OCI-LY1 (cell line): ENCODE measurements around the gene LHCGR.

ENCODE experiments used
- H2AFZ ChIP-seq: fragments of 200-600 bp; sonication (generic), shearing (Covaris generic); 2 replicates; pipeline ENCODE4 v1.6.0; 2014; ENCODE audit warnings: antibody characterized with exemption, mild to moderate bottlenecking, low read length
- H3F3A ChIP-seq: fragments of 200-600 bp; sonication (generic), shearing (Covaris generic); 2 replicates; pipeline ENCODE4 v1.6.0; 2014; ENCODE audit warnings: mild to moderate bottlenecking, antibody characterized with exemption, low read length, moderate library complexity; ENCODE audit not compliant: insufficient read depth
- H3K27ac ChIP-seq: fragments of 200-600 bp; sonication (generic); 2 replicates; pipeline ENCODE4 v1.5.1; 2014; ENCODE audit warnings: low read length, mixed run types, mild to moderate bottlenecking, low read depth; ENCODE audit not compliant: poor library complexity, severe bottlenecking
- H3K27me3 ChIP-seq: fragments of 200-600 bp; sonication (generic); 2 replicates; pipeline ENCODE4 v1.6.0; 2014; ENCODE audit warnings: antibody characterized with exemption, mild to moderate bottlenecking, low read length, moderate library complexity; ENCODE audit not compliant: insufficient read depth
- H3K36me3 ChIP-seq: fragments of 200-600 bp; sonication (generic); 2 replicates; pipeline ENCODE4 v1.6.1; 2014; ENCODE audit warnings: mild to moderate bottlenecking, antibody characterized with exemption, low read length, moderate library complexity, mixed read lengths; ENCODE audit not compliant: insufficient read depth
- H3K4me1 ChIP-seq: fragments of 200-600 bp; sonication (generic); 2 replicates; pipeline ENCODE4 v1.5.1; 2014; ENCODE audit warnings: mild to moderate bottlenecking, low read length, moderate library complexity; ENCODE audit not compliant: insufficient read depth, severe bottlenecking
- H3K4me2 ChIP-seq: fragments of 200-600 bp; sonication (generic), shearing (Covaris generic); 2 replicates; pipeline ENCODE4 v1.6.1; 2014; ENCODE audit warnings: low read length
- H3K4me3 ChIP-seq: fragments of 200-600 bp; sonication (generic); 2 replicates; pipeline ENCODE4 v1.5.1; 2014; ENCODE audit warnings: low read length, low read depth, mild to moderate bottlenecking, mixed read lengths; ENCODE audit not compliant: poor library complexity, severe bottlenecking
- H3K79me2 ChIP-seq: fragments of 200-600 bp; shearing (Covaris generic); 2 replicates; pipeline ENCODE4 v1.6.1; 2016; ENCODE audit warnings: mixed run types, low read length, mixed read lengths; ENCODE audit not compliant: insufficient read depth
- H3K9ac ChIP-seq: fragments of 200-600 bp; sonication (generic), shearing (Covaris generic); 2 replicates; pipeline ENCODE4 v1.6.1; 2014; ENCODE audit warnings: mild to moderate bottlenecking, low read length, mixed read lengths
- H3K9me2 ChIP-seq: fragments of 200-600 bp; sonication (generic), shearing (Covaris generic); 2 replicates; pipeline ENCODE4 v1.6.1; 2014; ENCODE audit warnings: low read depth, mild to moderate bottlenecking, low read length, mixed read lengths
- H3K9me3 ChIP-seq: fragments of 200-600 bp; shearing (Covaris generic); 2 replicates; pipeline ENCODE4 v1.6.1; 2014; ENCODE audit warnings: low read length, mixed read lengths
- H4K20me1 ChIP-seq: fragments of 200-600 bp; sonication (generic), shearing (Covaris generic); 2 replicates; pipeline ENCODE4 v1.6.0; 2016; ENCODE audit warnings: mild to moderate bottlenecking, low read length; ENCODE audit not compliant: insufficient read depth
- CTCF ChIP-seq: fragments of 200-600 bp; sonication (generic), shearing (Covaris generic); IDR thresholded peaks from 2 replicates; pipeline ENCODE4 v1.5.1; 2017; ENCODE audit warnings: mild to moderate bottlenecking, antibody characterized with exemption, low read length, moderate library complexity, mixed read lengths
- EZH2 ChIP-seq: fragments of 200-600 bp; sonication (generic), shearing (Covaris generic); IDR thresholded peaks from 2 replicates; pipeline ENCODE4 v1.8.0; 2017; ENCODE audit warnings: borderline replicate concordance, mixed run types, mild to moderate bottlenecking, antibody characterized with exemption, low read length, moderate library complexity, mixed read lengths

Gene LHCGR

GRCh38 chr2:48691935-48692691 is 63.4 kb downstream of the LHCGR start:
- H3K4me2 ChIP-seq: no peak overlapping the region
- H3K9me2 ChIP-seq: no peaks in the 10 kb centered on the region
- no peak overlapping the region for H3K4me3 ChIP-seq
- H3K4me1 ChIP-seq: no peaks in the 10 kb centered on the region
- H3K9me3 ChIP-seq: no peaks in the 10 kb centered on the region
- no peak overlapping the region for H2AFZ ChIP-seq
- TF ChIP-seq EZH2 (no peak), CTCF (no peak)
- H3F3A ChIP-seq: no peaks in the 10 kb centered on the region
- no peaks in the 10 kb centered on the region for H3K27me3 ChIP-seq
- no peaks in the 10 kb centered on the region for H3K36me3 ChIP-seq
- no peaks in the 10 kb centered on the region for H4K20me1 ChIP-seq
- H3K9ac ChIP-seq: no peak overlapping the region
- no peaks in the 10 kb centered on the region for H3K79me2 ChIP-seq
- H3K27ac ChIP-seq: no peak overlapping the region

GRCh38 chr2:48685126-48685525 is 70.4 kb downstream of the LHCGR start:
- no peaks in the 10 kb centered on the region for H4K20me1 ChIP-seq
- H3K79me2 ChIP-seq: no peaks in the 10 kb centered on the region
- no peak overlapping the region for H3K9ac ChIP-seq
- no peaks in the 10 kb centered on the region for H3K27me3 ChIP-seq
- no peak overlapping the region for H3K27ac ChIP-seq
- H3K4me3 ChIP-seq: no peak overlapping the region
- H3K9me3 ChIP-seq: no peaks in the 10 kb centered on the region
- H3K4me2 ChIP-seq: no peak overlapping the region
- no peaks in the 10 kb centered on the region for H3K4me1 ChIP-seq
- TF ChIP-seq CTCF (no peak), EZH2 (no peak)
- no peaks in the 10 kb centered on the region for H3K9me2 ChIP-seq
- no peaks in the 10 kb centered on the region for H3K36me3 ChIP-seq
- H2AFZ ChIP-seq: no peak overlapping the region
- H3F3A ChIP-seq: no peaks in the 10 kb centered on the region

- H3K4me2 ChIP-seq: no peak overlapping the region
- H3F3A ChIP-seq: no peaks in the 10 kb centered on the region
- no peaks in the 10 kb centered on the region for H3K4me1 ChIP-seq
- no peak overlapping the region for H3K27ac ChIP-seq
- no peaks in the 10 kb centered on the region; the same call in 1 of the 2 replicates for H3K9me3 ChIP-seq
- no peak overlapping the region for H3K9ac ChIP-seq
- H3K27me3 ChIP-seq: no peaks in the 10 kb centered on the region
- H4K20me1 ChIP-seq: no peaks in the 10 kb centered on the region
- no peaks in the 10 kb centered on the region for H3K36me3 ChIP-seq
- TF ChIP-seq EZH2: no peak
- no peak for TF ChIP-seq CTCF
- no peaks in the 10 kb centered on the region for H3K79me2 ChIP-seq
- H3K9me2 ChIP-seq: no peaks in the 10 kb centered on the region
- no peak overlapping the region for H2AFZ ChIP-seq
- H3K4me3 ChIP-seq: no peak overlapping the region
Observed at GRCh38 chr2:48677450-48677849, 78.1 kb downstream of the LHCGR start.
